Hypothalamus (tissue), 51 donors: ENCODE results near the gene MRGPRX2.

Experiments
- DNase-seq, 51 donors: peaks; one replicate each; lab custom pipeline; 2025; lab: John Stamatoyannopoulos, UW

The MRGPRX2 gene

DNA sequence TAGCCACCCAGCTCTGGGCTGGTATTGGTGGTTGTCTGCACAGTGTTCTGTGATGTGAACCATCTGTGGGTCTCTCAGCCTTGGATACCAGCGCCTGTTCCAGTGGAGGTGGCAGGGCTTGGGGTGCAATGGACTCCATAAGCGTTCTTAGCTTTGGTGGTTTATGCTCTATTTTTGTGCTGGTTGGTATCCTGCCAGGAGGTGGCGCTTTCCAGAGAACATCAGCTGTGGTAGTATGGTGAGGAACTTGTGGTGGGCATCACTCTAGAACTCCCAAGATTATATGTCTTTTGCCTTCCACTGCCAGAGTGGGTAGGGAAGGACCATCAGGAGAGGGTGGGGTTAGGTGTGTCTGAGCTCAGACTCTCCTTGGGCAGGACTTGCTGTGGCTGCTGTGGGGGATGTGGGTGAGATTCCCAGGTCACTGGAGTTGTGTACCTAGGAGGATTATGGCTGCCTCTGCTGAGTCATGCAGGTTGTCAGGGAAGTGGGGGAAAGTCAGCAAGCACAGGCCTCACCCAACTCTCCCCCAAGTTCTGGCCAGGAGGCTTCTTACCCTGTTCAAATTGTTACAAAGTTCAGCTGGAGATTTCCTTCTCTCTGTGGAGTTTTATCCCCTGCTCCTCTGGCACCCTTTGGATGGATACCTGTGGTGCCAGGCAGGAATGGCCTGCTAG lies 47.2 kb downstream of the MRGPRX2 start:
- DNase-seq = no peak

DNA sequence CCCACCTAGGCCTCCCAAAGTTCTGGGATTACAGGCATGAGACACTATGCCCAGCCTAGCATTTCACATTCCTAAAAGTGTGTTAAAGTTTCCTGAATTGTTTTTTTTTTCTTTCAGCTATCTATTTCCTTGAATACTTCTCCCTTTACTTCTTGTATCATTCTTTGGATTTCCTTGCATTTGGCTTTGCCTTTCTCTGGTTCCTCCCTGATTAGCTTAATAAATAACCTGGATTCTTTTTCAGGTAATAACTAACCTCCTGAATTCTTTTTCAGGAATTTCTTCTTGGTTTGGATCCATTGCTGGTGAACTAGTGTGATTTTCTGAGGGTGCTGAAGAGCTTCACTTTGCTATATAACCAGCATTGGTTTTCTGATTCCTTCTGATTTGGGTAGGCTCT lies 47.9 kb downstream of the MRGPRX2 start:
- no peak for DNase-seq
